ENCODE data around the gene DNAJC2.

Gene DNAJC2

GRCh38 chr7:103344453-103345149 is at the start of gene DNAJC2:
Gene DNAJC2 (minus strand): TSS chr7:103344767. CDS start chr7:103344622, 145 bp downstream.
- peak; percentile 78 to 84 for DNase-seq

GRCh38 chr7:103391976-103392375 is 47.4 kb upstream of the DNAJC2 start:
- no peak for DNase-seq

- DNase-seq = no peak
These were observed 46.6 kb upstream of the DNAJC2 start for GRCh38 chr7:103391150-103391549.

- no peak for DNase-seq
These were observed 44.7 kb upstream of the DNAJC2 start for GRCh38 chr7:103389263-103389662.

GRCh38 chr7:103388469-103389140 is 44.0 kb upstream of the DNAJC2 start:
- DNase-seq = no peak

- DNase-seq = no peak
These were observed 42.7 kb upstream of the DNAJC2 start for GRCh38 chr7:103387242-103387641.

GRCh38 chr7:103382032-103382402 is 37.5 kb upstream of the DNAJC2 start:
- DNase-seq = no peak

- DNase-seq = no peak
These were observed 36.9 kb upstream of the DNAJC2 start for GRCh38 chr7:103381280-103382031.

- DNase-seq = no peak
These were observed 36.0 kb upstream of the DNAJC2 start for GRCh38 chr7:103380395-103381191.

GRCh38 chr7:103379270-103379975 is 34.9 kb upstream of the DNAJC2 start:
- no peak for DNase-seq

GRCh38 chr7:103373866-103374643 is 29.5 kb upstream of the DNAJC2 start:
- DNase-seq = no peak

- no peak for DNase-seq
These were observed 24.9 kb upstream of the DNAJC2 start for GRCh38 chr7:103369432-103369831.

- DNase-seq = peak; percentile 40 to 49
These were observed 5.2 kb upstream of the DNAJC2 start for GRCh38 chr7:103349805-103350204.

- no peak for DNase-seq
These were observed 4.4 kb upstream of the DNAJC2 start for GRCh38 chr7:103348959-103349358.

GRCh38 chr7:103348452-103348851 is 3.9 kb upstream of the DNAJC2 start:
- no peak for DNase-seq

GRCh38 chr7:103347507-103348267 is 3.1 kb upstream of the DNAJC2 start, which contains the start of gene PSMC2:
Gene PSMC2 (plus strand): TSS chr7:103347643. CDS start chr7:103347712, 69 bp downstream.
- DNase-seq = peak; percentile 81 to 84

- DNase-seq = no peak
These were observed 1.8 kb upstream of the DNAJC2 start for GRCh38 chr7:103346396-103346795.

- DNase-seq = peak; percentile 20 to 30
These were observed 662 bp downstream of the DNAJC2 start for GRCh38 chr7:103343758-103344452.

- DNase-seq = no peak
These were observed 1.2 kb downstream of the DNAJC2 start for GRCh38 chr7:103343332-103343731.

- DNase-seq = no peak
These were observed 3.1 kb downstream of the DNAJC2 start for GRCh38 chr7:103341466-103341865.

Measured in AML-193 (cell line).